Karpas-422 (cell line): ENCODE results near the gene USP11. TPM values are rescaled to one million over a fixed set of nuclear protein-coding genes. Genes with fewer than 3 reads are reported as not detected.

Experiments
- DNase-seq: peaks from one replicate; pipeline ENCODE4 v3.0.0-alpha.2; 2015
- H2AFZ ChIP-seq: fragments of 200-600 bp; sonication (generic); 2 replicates; pipeline ENCODE4 v1.6.1; 2014; ENCODE audit warnings: antibody characterized with exemption, low read length, mixed read lengths
- H3K27ac ChIP-seq: fragments of 200-600 bp; sonication (generic); 2 replicates; pipeline ENCODE4 v1.5.1; 2014; ENCODE audit warnings: mild to moderate bottlenecking, low read length, moderate library complexity
- H3K27me3 ChIP-seq: fragments of 200-600 bp; sonication (generic); 2 replicates; pipeline ENCODE4 v1.6.1; 2014; ENCODE audit warnings: low read length, mixed read lengths
- H3K36me3 ChIP-seq: fragments of 200-600 bp; sonication (generic); 2 replicates; pipeline ENCODE4 v1.6.1; 2014; ENCODE audit warnings: low read length, mixed read lengths; ENCODE audit not compliant: insufficient read depth
- H3K4me1 ChIP-seq: fragments of 200-600 bp; sonication (generic); 2 replicates; pipeline ENCODE4 v1.6.1; 2014; ENCODE audit warnings: mild to moderate bottlenecking, low read length, mixed read lengths
- H3K4me2 ChIP-seq: fragments of 200-600 bp; sonication (generic); 2 replicates; pipeline ENCODE4 v1.6.1; 2014; ENCODE audit warnings: low read length, low read depth, mild to moderate bottlenecking; ENCODE audit not compliant: poor library complexity, severe bottlenecking
- H3K4me3 ChIP-seq: fragments of 200-600 bp; sonication (generic); 2 replicates; pipeline ENCODE4 v1.5.1; 2014; ENCODE audit warnings: mild to moderate bottlenecking, antibody characterized with exemption, low read length, mixed read lengths
- H3K79me2 ChIP-seq: fragments of 200-600 bp; sonication (generic); 2 replicates; pipeline ENCODE4 v1.6.1; 2014; ENCODE audit warnings: mild to moderate bottlenecking, low read length, mixed read lengths
- H3K9ac ChIP-seq: fragments of 200-600 bp; sonication (generic); 2 replicates; pipeline ENCODE4 v1.6.0; 2014; ENCODE audit warnings: low read length
- H3K9me2 ChIP-seq: fragments of 200-600 bp; sonication (generic), shearing (Covaris generic); replicated peaks from 2 replicates; pipeline ENCODE4 v1.6.0; 2014; ENCODE audit warnings: mild to moderate bottlenecking, low read length, moderate library complexity; ENCODE audit not compliant: insufficient read depth
- H3K9me3 ChIP-seq: fragments of 300-700, 200-600 bp; sonication (generic); 2 replicates; pipeline ENCODE4 v1.6.1; 2014; ENCODE audit warnings: low read length, mixed read lengths
- H4K20me1 ChIP-seq: fragments of 200-600 bp; sonication (generic); 2 replicates; pipeline ENCODE4 v1.6.1; 2014; ENCODE audit warnings: mild to moderate bottlenecking, antibody characterized with exemption, low read length, low read depth; ENCODE audit not compliant: insufficient read depth
- total RNA-seq: library from RNA; depleted of rRNA; stranded (reverse); fragments of >200 nt; shearing (Covaris generic); gene quantifications from 2 replicates; pipeline ENCODE4 v1.2.3, GENCODE V29; 2014; ENCODE audit warnings: low replicate concordance

USP11 gene
- total RNA-seq, 1 experiment from 2014 or later = 30.9 TPM

GRCh38 chrX:47199286-47199685 is 33.5 kb upstream of the USP11 start:
- peaks cover 19% of the 10 kb centered on the region for H3K4me1 ChIP-seq
- no peak overlapping the region for H3K9ac ChIP-seq
- peaks cover 50% of the 10 kb centered on the region for H3K36me3 ChIP-seq
- no peak for DNase-seq
- H2AFZ ChIP-seq = no peak overlapping the region
- H3K27ac ChIP-seq = no peak overlapping the region
- H3K27me3 ChIP-seq = no peaks in the 10 kb centered on the region
- H4K20me1 ChIP-seq = peaks cover 50% of the 10 kb centered on the region
- no peak overlapping the region for H3K4me3 ChIP-seq
- no peaks in the 10 kb centered on the region for H3K9me2 ChIP-seq
- H3K4me2 ChIP-seq = no peak overlapping the region
- H3K79me2 ChIP-seq = peaks cover 50% of the 10 kb centered on the region
- H3K9me3 ChIP-seq = no peaks in the 10 kb centered on the region

- DNase-seq = no peak
- peaks cover 7% of the 10 kb centered on the region for H3K4me1 ChIP-seq
- H3K9me3 ChIP-seq = no peaks in the 10 kb centered on the region
- no peak overlapping the region for H3K27ac ChIP-seq
- H3K27me3 ChIP-seq = no peaks in the 10 kb centered on the region
- H2AFZ ChIP-seq = no peak overlapping the region
- H4K20me1 ChIP-seq = peaks cover 44% of the 10 kb centered on the region
- no peaks in the 10 kb centered on the region for H3K9me2 ChIP-seq
- H3K4me3 ChIP-seq = no peak overlapping the region
- peaks cover 37% of the 10 kb centered on the region for H3K79me2 ChIP-seq
- peaks cover 60% of the 10 kb centered on the region for H3K36me3 ChIP-seq
- no peak overlapping the region for H3K4me2 ChIP-seq
- no peak overlapping the region for H3K9ac ChIP-seq
Measured at GRCh38 chrX:47200385-47201150, 32.2 kb upstream of the USP11 start.

GRCh38 chrX:47201345-47201944 is 31.4 kb upstream of the USP11 start:
- H3K27ac ChIP-seq = no peak overlapping the region
- no peak overlapping the region for H3K4me2 ChIP-seq
- no peaks in the 10 kb centered on the region for H3K9me2 ChIP-seq
- H3K27me3 ChIP-seq = no peaks in the 10 kb centered on the region
- no peak overlapping the region for H3K9ac ChIP-seq
- H3K4me1 ChIP-seq = no peaks in the 10 kb centered on the region
- H3K9me3 ChIP-seq = no peaks in the 10 kb centered on the region
- peaks cover 65% of the 10 kb centered on the region for H3K36me3 ChIP-seq
- DNase-seq = no peak
- H4K20me1 ChIP-seq = peaks cover 41% of the 10 kb centered on the region
- no peak overlapping the region for H2AFZ ChIP-seq
- H3K79me2 ChIP-seq = peaks cover 28% of the 10 kb centered on the region
- no peak overlapping the region for H3K4me3 ChIP-seq

- Histone ChIP-seq H3K9me2 (no peaks in the 10 kb centered on the region), H3K27me3 (no peaks in the 10 kb centered on the region), H3K4me3 (no peak overlapping the region), H2AFZ (no peak overlapping the region), H3K4me1 (no peaks in the 10 kb centered on the region), H3K79me2 (peaks cover 20% of the 10 kb centered on the region), H4K20me1 (peaks cover 36% of the 10 kb centered on the region), H3K4me2 (no peak overlapping the region), H3K9me3 (no peaks in the 10 kb centered on the region), H3K36me3 (peaks cover 66% of the 10 kb centered on the region), H3K27ac (no peak overlapping the region), H3K9ac (no peak overlapping the region)
- DNase-seq = no peak
Measured at GRCh38 chrX:47202316-47202715, 30.5 kb upstream of the USP11 start.

GRCh38 chrX:47202877-47203276 is 29.9 kb upstream of the USP11 start:
- Histone ChIP-seq H3K27ac (no peak overlapping the region), H3K4me3 (no peak overlapping the region), H2AFZ (no peak overlapping the region), H3K9ac (no peak overlapping the region), H3K4me2 (no peak overlapping the region), H3K9me2 (no peaks in the 10 kb centered on the region), H4K20me1 (peaks cover 32% of the 10 kb centered on the region), H3K79me2 (peaks cover 14% of the 10 kb centered on the region), H3K36me3 (peaks cover 66% of the 10 kb centered on the region), H3K9me3 (no peaks in the 10 kb centered on the region), H3K27me3 (no peaks in the 10 kb centered on the region), H3K4me1 (no peaks in the 10 kb centered on the region)
- DNase-seq = no peak

- no peak for DNase-seq
- H3K27me3 ChIP-seq = no peaks in the 10 kb centered on the region
- H4K20me1 ChIP-seq = 0 out of 2 replicates have a peak, but pooled peaks cover 22% of the 10 kb centered on the region
- no peak overlapping the region for H3K4me3 ChIP-seq
- no peak overlapping the region for H2AFZ ChIP-seq
- no peaks in the 10 kb centered on the region for H3K4me1 ChIP-seq
- H3K27ac ChIP-seq = no peak overlapping the region
- peaks cover 70% of the 10 kb centered on the region for H3K36me3 ChIP-seq
- H3K4me2 ChIP-seq = no peak overlapping the region
- no peak overlapping the region for H3K9ac ChIP-seq
- no peaks in the 10 kb centered on the region for H3K9me3 ChIP-seq
- no peaks in the 10 kb centered on the region for H3K9me2 ChIP-seq
- H3K79me2 ChIP-seq = 0 out of 2 replicates have a peak, but pooled peaks cover 2% of the 10 kb centered on the region
Measured at GRCh38 chrX:47204970-47205369, 27.8 kb upstream of the USP11 start.

GRCh38 chrX:47206316-47206715 is 26.5 kb upstream of the USP11 start:
- H3K27ac ChIP-seq = no peak overlapping the region
- peaks cover 70% of the 10 kb centered on the region for H3K36me3 ChIP-seq
- H3K27me3 ChIP-seq = no peaks in the 10 kb centered on the region
- no peaks in the 10 kb centered on the region for H3K79me2 ChIP-seq
- no peaks in the 10 kb centered on the region for H3K9me2 ChIP-seq
- H3K9ac ChIP-seq = no peak overlapping the region
- H3K9me3 ChIP-seq = no peaks in the 10 kb centered on the region
- H3K4me2 ChIP-seq = no peak overlapping the region
- H3K4me3 ChIP-seq = no peak overlapping the region
- DNase-seq = no peak
- H3K4me1 ChIP-seq = no peaks in the 10 kb centered on the region
- H2AFZ ChIP-seq = no peak overlapping the region
- H4K20me1 ChIP-seq = 0 out of 2 replicates have a peak, but pooled peaks cover 21% of the 10 kb centered on the region

- DNase-seq = no peak
- Histone ChIP-seq H3K36me3 (peaks cover 75% of the 10 kb centered on the region), H3K27me3 (no peaks in the 10 kb centered on the region), H3K9me2 (no peaks in the 10 kb centered on the region), H3K4me1 (no peaks in the 10 kb centered on the region), H3K9ac (no peak overlapping the region), H2AFZ (no peak overlapping the region), H4K20me1 (peaks cover 26% of the 10 kb centered on the region; the same call in 1 of the 2 replicates), H3K4me3 (no peak overlapping the region), H3K79me2 (no peaks in the 10 kb centered on the region), H3K4me2 (no peak overlapping the region), H3K9me3 (no peaks in the 10 kb centered on the region), H3K27ac (no peak overlapping the region)
Measured at GRCh38 chrX:47208108-47208507, 24.7 kb upstream of the USP11 start.
